Endothelial cell of umbilical vein (primary cell): ENCODE measurements around the gene TCF21. TPM values are rescaled to one million over a fixed set of nuclear protein-coding genes. Genes with fewer than 3 reads are reported as not detected.

Experiments used
- BruUV-seq: library from RNA; stranded (reverse); fragments of 400-500 nt; replicated peaks from 2 replicates; lab custom pipeline; 2021; lab: Mats Ljungman, UMichigan
- CTCF ChIA-PET: fragments of 300-600, 350-600 bp; sonication (Branson Sonifier 250); formaldehyde crosslinking; loops from one replicate; lab custom pipeline; 2021; ENCODE audit warnings: antibody characterized with exemption, inconsistent platforms; lab: Charles Lee
- POLR2A ChIA-PET: fragments of 300-600, 350-600 bp; sonication (Branson Sonifier 250); formaldehyde crosslinking; loops from one replicate; lab custom pipeline; 2021; ENCODE audit warnings: antibody characterized with exemption, inconsistent platforms; lab: Charles Lee
- DNase-seq: peaks from one replicate; pipeline ENCODE4 v3.0.0-alpha.2; 2011; ENCODE audit warnings: low read depth, low spot score
- FAIRE-seq: peaks from 2 replicates; lab custom pipeline; 2011; peaks lifted over from hg19 to GRCh38; lab: Jason Lieb, UNC
- H2AFZ ChIP-seq: 2 replicates; pipeline ENCODE4 v1.6.0; 2012; ENCODE audit warnings: low read depth, low read length, control low read depth, inconsistent platforms
- H3K27ac ChIP-seq: 2 replicates; pipeline ENCODE4 v1.5.1; 2011; ENCODE audit warnings: low read depth, mild to moderate bottlenecking, control low read depth, low read length, moderate library complexity; ENCODE audit not compliant: insufficient read depth
- H3K27me3 ChIP-seq, 2 experiments: 2 replicates each; pipeline versions ENCODE4 v1.6.0 to v1.6.1; 2011; ENCODE audit warnings: low read length in 2 of 2, mixed read lengths in 1 of 2; ENCODE audit not compliant: control insufficient read depth in 2 of 2, insufficient read depth in 2 of 2
- H3K36me3 ChIP-seq, 2 experiments: 2 replicates in 1 of 2; 3 replicates in 1 of 2; pipeline ENCODE4 v1.5.1; 2011; ENCODE audit warnings: low read length in 2 of 2, mild to moderate bottlenecking in 1 of 2, moderate library complexity in 1 of 2; ENCODE audit not compliant: control insufficient read depth in 2 of 2, insufficient read depth in 2 of 2; ENCODE audit errors: extremely low read depth in 1 of 2
- H3K4me1 ChIP-seq: 3 replicates; pipeline ENCODE4 v1.5.1; 2011; ENCODE audit warnings: mild to moderate bottlenecking, low read length; ENCODE audit not compliant: control insufficient read depth, insufficient read depth; ENCODE audit errors: extremely low read depth
- H3K4me2 ChIP-seq: 2 replicates; pipeline ENCODE4 v1.6.1; 2011; ENCODE audit warnings: low read length, control low read depth, mixed read lengths; ENCODE audit not compliant: insufficient read depth
- H3K4me3 ChIP-seq, 3 experiments: fragments of 200-600 bp in 1 of 3; sonication (generic), shearing (Covaris generic) in 1 of 3; replicated peaks in 1 of 3; 2 replicates each; pipeline ENCODE4 v1.5.1; 2011 to 2016; ENCODE audit warnings: control low read depth in 3 of 3, low read length in 3 of 3, mild to moderate bottlenecking in 2 of 3, inconsistent platforms in 1 of 3, low read depth in 1 of 3, moderate library complexity in 1 of 3; ENCODE audit not compliant: insufficient read depth in 1 of 3
- H3K79me2 ChIP-seq: 2 replicates; pipeline ENCODE4 v1.6.0; 2012; ENCODE audit warnings: low read length, inconsistent platforms; ENCODE audit not compliant: control insufficient read depth, insufficient read depth
- H3K9ac ChIP-seq: replicated peaks from 2 replicates; pipeline ENCODE3; 2011; ENCODE audit warnings: low read length, control low read depth; ENCODE audit not compliant: insufficient read depth; ENCODE audit errors: extremely low read depth
- H3K9me1 ChIP-seq: replicated peaks from 3 replicates; pipeline ENCODE4 v1.6.0; 2011; ENCODE audit warnings: mild to moderate bottlenecking, low read length; ENCODE audit not compliant: control insufficient read depth, insufficient read depth; ENCODE audit errors: extremely low read depth
- H3K9me3 ChIP-seq: replicated peaks from 2 replicates; pipeline ENCODE4 v1.5.1; 2012; ENCODE audit warnings: low read length, inconsistent platforms; ENCODE audit not compliant: control insufficient read depth, insufficient read depth
- H4K20me1 ChIP-seq: replicated peaks from 2 replicates; pipeline ENCODE3; 2011; ENCODE audit warnings: mild to moderate bottlenecking, low read length; ENCODE audit not compliant: control insufficient read depth, insufficient read depth; ENCODE audit errors: extremely low read depth
- EZH2 ChIP-seq: IDR thresholded peaks from 2 replicates; pipeline ENCODE4 v1.6.1; 2012; ENCODE audit warnings: borderline replicate concordance, low read depth, mild to moderate bottlenecking, moderate library complexity, low read length, inconsistent platforms; ENCODE audit not compliant: severe bottlenecking
- FOS ChIP-seq: IDR thresholded peaks from 2 replicates; pipeline ENCODE4 v1.6.1; 2011; ENCODE audit warnings: mild to moderate bottlenecking, low read length, moderate library complexity, borderline replicate concordance; ENCODE audit not compliant: insufficient read depth
- GATA2 ChIP-seq: IDR thresholded peaks from 2 replicates; pipeline ENCODE4 v1.7.0; 2011; ENCODE audit warnings: low read depth, mild to moderate bottlenecking, moderate library complexity, mixed read lengths, low read length; ENCODE audit not compliant: insufficient read length, insufficient read depth
- JUN ChIP-seq: IDR thresholded peaks from 2 replicates; pipeline ENCODE4 v1.6.1; 2011; ENCODE audit warnings: borderline replicate concordance, low read depth; ENCODE audit not compliant: insufficient read length, insufficient read depth
- MYC ChIP-seq: IDR thresholded peaks from one replicate; pipeline ENCODE4 v1.6.1; 2011; ENCODE audit warnings: mild to moderate bottlenecking, low read depth, low read length
- POLR2A ChIP-seq: IDR thresholded peaks from 2 replicates; pipeline ENCODE4 v1.6.1; 2012; ENCODE audit warnings: low read depth, mild to moderate bottlenecking, control low read depth, low read length
- POLR2AphosphoS5 ChIP-seq: IDR thresholded peaks from 2 replicates; pipeline ENCODE4 v1.6.1; 2012; ENCODE audit warnings: low read depth, mild to moderate bottlenecking, control low read depth, low read length, moderate library complexity; ENCODE audit not compliant: insufficient read depth
- dilution Hi-C: fragments of 300-500 bp; cut with MboI; formaldehyde crosslinking; loops from one replicate; pipeline ENCODE4 v1.15.0; 2019; ENCODE audit warnings: low sequenced_read_pairs; ENCODE audit not compliant: extremely low pct_ligation_motif_present
- intact Hi-C: fragments of 100-400 bp; cut with micrococcal nuclease; formaldehyde crosslinking; loops from one replicate; pipeline ENCODE4 v1.10.0; 2022
- polyA plus RNA-seq, 4 experiments: library from polyadenylated mRNA; depleted of rRNA in 3 of 4; stranded (reverse) in 3 of 4; unstranded in 1 of 4; fragments of >200 nt; gene quantifications; 2 replicates each; pipeline versions ENCODE4 v1.2.1 to v1.2.3, GENCODE V29; 2011 to 2012; ENCODE audit warnings: missing spikeins in 1 of 4
- total RNA-seq: library from RNA; stranded (reverse); gene quantifications from 2 replicates; pipeline ENCODE4 v1.2.3, GENCODE V29; 2021
- TF ChIP-seq, protein P1 (sequence below): IDR thresholded peaks from 2 replicates; pipeline ENCODE4 v1.6.1; 2011; ENCODE audit not compliant: insufficient read depth, insufficient read length
- TF ChIP-seq, protein P2 (sequence below), 2 donors: IDR thresholded peaks; 1 replicate in 1 of 2; 2 replicates in 1 of 2; pipeline ENCODE4 v1.5.1; 2011; ENCODE audit warnings: low read length in 2 of 2, mild to moderate bottlenecking in 2 of 2, moderate library complexity in 2 of 2, control low read depth in 1 of 2, inconsistent platforms in 1 of 2, low read depth in 1 of 2; ENCODE audit not compliant: insufficient read depth in 1 of 2; ENCODE audit errors: extremely low read depth in 1 of 2

The TCF21 gene
- total and polyA plus RNA-seq, 2 donors (not counting 3 experiments of a cell fraction or from before 2014, with no cell fraction given) = not detected

DNA sequence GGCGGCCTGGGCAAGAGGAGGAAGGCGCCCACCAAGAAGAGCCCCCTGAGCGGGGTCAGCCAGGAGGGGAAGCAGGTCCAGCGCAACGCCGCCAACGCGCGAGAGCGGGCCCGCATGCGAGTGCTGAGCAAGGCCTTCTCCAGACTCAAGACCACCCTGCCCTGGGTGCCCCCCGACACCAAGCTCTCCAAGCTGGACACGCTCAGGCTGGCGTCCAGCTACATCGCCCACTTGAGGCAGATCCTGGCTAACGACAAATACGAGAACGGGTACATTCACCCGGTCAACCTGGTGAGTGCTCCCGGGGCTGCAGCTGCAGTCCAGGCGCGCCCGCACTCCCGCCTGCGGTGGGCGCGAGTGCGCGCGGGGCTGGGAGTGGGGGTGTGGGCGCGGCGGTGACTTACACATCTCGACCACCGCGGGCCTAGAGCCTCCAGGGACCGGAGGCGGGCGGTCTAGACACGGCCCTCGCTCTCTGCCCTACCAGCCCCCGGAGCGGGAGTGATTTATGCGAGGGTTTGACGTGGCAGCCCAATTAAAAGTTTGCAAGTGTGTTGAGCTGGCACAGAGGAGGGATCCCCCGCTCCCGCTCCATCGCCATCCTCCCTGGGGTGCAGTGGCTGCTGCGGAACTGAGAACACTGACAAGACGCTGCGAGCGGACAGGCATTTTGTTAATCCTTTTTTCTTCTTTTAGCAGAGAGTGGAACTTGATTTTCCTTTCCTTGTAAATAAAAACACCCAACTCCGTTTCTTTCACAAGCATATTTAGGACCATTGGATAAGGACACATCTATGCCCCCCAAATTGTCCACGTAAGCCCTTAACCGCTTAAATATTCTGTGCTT, 867 bp downstream of the TCF21 start:
- Histone ChIP-seq H3K27ac (no peak overlapping the region), H3K36me3 (no peaks in the 10 kb centered on the region), H4K20me1 (no peaks in the 10 kb centered on the region), H3K9me3 (no peaks in the 10 kb centered on the region), H3K4me3 (no peak overlapping the region), H3K9ac (no peak overlapping the region), H2AFZ (no peak overlapping the region), H3K9me1 (no peaks in the 10 kb centered on the region), H3K4me1 (no peaks in the 10 kb centered on the region), H3K4me2 (no peak overlapping the region), H3K27me3 (peaks cover 67 to 93% of the 10 kb centered on the region in 2 experiments), H3K79me2 (no peaks in the 10 kb centered on the region)
- dilution Hi-C loops = no loop called here
- DNase-seq (no peak), FAIRE-seq (no peak)
- POLR2A ChIA-PET = no interaction called here
- no peak for TF ChIP-seq JUN
- TF ChIP-seq POLR2A = no peak
- TF ChIP-seq GATA2 = no peak
- TF ChIP-seq EZH2 = peak; percentile 99
- CTCF ChIA-PET = interaction anchor here (0.7 kb wide), 1 partner anchor 27 kb away, joined by 3 read pairs; no protein-coding TSS in a partner anchor
- intact Hi-C loops = no loop called here
- BruUV-seq = no TSS peak

DNA sequence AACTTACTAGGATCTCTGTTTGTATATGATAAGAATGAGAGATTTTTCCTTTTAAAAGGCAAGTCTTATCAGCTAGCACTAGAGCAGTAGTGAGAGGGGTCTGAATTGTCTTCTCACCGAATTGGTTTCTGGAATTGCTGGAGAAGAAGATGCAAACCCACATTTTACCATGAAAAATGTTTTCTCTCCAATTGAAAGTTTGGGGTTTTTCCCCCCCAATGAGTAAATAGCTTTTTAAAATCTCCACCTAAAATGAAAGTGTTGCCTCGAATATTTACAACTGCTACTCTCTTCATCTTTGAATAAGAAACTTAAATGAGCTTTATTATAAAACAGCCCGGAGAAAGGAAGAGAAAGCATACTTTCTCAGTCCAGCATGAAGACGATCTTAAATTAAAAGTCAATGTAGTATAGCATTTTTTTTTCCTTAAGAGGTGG, 1.8 kb downstream of the TCF21 start:
- peak; percentile 44 for DNase-seq
- intact Hi-C loops = no loop called here
- CTCF ChIA-PET = interaction anchor here (1.2 to 1.4 kb wide), 2 partner anchors 14 to 53 kb away, joined by 3 read pairs; no protein-coding TSS in a partner anchor
- no peak overlapping the region for H3K27ac ChIP-seq
- no peak overlapping the region for H2AFZ ChIP-seq
- no peaks in the 10 kb centered on the region for H4K20me1 ChIP-seq
- POLR2A ChIA-PET = no interaction called here
- BruUV-seq = no TSS peak
- dilution Hi-C loops = no loop called here
- H3K4me2 ChIP-seq = peak overlapping the region; percentile 34
- no peaks in the 10 kb centered on the region for H3K79me2 ChIP-seq
- no peaks in the 10 kb centered on the region for H3K36me3 ChIP-seq
- no peaks in the 10 kb centered on the region for H3K9me1 ChIP-seq
- no peak overlapping the region for H3K4me3 ChIP-seq
- FAIRE-seq = no peak
- peaks cover 73 to 99% of the 10 kb centered on the region in 2 experiments for H3K27me3 ChIP-seq
- no peaks in the 10 kb centered on the region for H3K4me1 ChIP-seq
- H3K9ac ChIP-seq = no peak overlapping the region
- no peaks in the 10 kb centered on the region for H3K9me3 ChIP-seq
- no peak for TF ChIP-seq JUN
- TF ChIP-seq MYC = no peak
- no peak for TF ChIP-seq FOS
- no peak for TF ChIP-seq GATA2
- TF ChIP-seq, protein P1, sequence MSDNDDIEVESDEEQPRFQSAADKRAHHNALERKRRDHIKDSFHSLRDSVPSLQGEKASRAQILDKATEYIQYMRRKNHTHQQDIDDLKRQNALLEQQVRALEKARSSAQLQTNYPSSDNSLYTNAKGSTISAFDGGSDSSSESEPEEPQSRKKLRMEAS = no peak
- no peak for TF ChIP-seq EZH2
- TF ChIP-seq, protein P2, sequence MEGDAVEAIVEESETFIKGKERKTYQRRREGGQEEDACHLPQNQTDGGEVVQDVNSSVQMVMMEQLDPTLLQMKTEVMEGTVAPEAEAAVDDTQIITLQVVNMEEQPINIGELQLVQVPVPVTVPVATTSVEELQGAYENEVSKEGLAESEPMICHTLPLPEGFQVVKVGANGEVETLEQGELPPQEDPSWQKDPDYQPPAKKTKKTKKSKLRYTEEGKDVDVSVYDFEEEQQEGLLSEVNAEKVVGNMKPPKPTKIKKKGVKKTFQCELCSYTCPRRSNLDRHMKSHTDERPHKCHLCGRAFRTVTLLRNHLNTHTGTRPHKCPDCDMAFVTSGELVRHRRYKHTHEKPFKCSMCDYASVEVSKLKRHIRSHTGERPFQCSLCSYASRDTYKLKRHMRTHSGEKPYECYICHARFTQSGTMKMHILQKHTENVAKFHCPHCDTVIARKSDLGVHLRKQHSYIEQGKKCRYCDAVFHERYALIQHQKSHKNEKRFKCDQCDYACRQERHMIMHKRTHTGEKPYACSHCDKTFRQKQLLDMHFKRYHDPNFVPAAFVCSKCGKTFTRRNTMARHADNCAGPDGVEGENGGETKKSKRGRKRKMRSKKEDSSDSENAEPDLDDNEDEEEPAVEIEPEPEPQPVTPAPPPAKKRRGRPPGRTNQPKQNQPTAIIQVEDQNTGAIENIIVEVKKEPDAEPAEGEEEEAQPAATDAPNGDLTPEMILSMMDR (IDR thresholded peaks at IDR 0.05; ENCODE audit: extremely low read depth in 1 of 2, insufficient read depth in 1 of 2, low read depth in 1 of 2, low read length in 2 of 2) = no peak
- no peak for TF ChIP-seq POLR2AphosphoS5
- no peak for TF ChIP-seq POLR2A
